ENCODE results near the gene SLC27A6.
"Not testable (repeated sequence)": the region's sequence is repeated elsewhere in the genome, so short reads cannot be mapped to it uniquely, and the experiment has no call there.

The SLC27A6 gene

DNA sequence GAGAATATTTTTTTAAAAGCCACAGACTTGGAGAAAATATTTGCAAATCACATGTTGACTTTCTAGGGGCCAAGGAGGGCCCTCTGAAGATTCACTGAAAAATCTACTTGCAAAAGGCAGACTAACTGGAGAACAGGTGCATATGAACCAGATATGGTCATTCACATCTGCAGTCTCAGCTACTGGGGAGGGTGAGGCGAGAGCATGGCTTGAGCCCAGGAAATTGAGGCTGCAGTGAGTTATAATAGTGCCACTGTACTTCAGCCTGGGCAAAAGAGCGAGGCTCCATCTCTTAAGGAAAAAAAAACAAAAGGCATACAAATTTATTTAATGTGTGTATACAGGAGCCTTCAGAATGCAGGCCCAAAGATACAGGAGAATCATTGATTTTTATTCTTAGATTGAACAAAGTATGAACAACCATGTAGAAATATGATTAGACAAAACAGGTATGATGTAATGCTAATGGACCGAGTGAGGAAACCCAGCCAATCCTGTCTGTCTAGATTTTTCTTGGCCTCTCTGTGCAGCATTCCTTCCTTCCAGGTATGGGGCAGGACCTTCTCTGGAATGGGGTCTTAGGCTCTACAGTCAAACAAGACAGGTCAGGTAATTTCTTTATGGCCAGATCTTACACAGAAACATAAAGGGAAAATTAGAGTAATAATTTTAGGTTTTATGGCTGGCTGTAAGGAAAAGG lies 15.3 kb upstream of the SLC27A6 start:
- TF ChIP-seq, protein P1, sequence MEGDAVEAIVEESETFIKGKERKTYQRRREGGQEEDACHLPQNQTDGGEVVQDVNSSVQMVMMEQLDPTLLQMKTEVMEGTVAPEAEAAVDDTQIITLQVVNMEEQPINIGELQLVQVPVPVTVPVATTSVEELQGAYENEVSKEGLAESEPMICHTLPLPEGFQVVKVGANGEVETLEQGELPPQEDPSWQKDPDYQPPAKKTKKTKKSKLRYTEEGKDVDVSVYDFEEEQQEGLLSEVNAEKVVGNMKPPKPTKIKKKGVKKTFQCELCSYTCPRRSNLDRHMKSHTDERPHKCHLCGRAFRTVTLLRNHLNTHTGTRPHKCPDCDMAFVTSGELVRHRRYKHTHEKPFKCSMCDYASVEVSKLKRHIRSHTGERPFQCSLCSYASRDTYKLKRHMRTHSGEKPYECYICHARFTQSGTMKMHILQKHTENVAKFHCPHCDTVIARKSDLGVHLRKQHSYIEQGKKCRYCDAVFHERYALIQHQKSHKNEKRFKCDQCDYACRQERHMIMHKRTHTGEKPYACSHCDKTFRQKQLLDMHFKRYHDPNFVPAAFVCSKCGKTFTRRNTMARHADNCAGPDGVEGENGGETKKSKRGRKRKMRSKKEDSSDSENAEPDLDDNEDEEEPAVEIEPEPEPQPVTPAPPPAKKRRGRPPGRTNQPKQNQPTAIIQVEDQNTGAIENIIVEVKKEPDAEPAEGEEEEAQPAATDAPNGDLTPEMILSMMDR (IDR thresholded peaks at IDR 0.05; ENCODE audit: low read depth, low read length), result no peak
- H3K4me3 ChIP-seq (ENCODE audit: low read depth, low read length), result no peak overlapping the region
- DNase-seq (ENCODE audit: low read depth, low spot score), result no peak
- in situ Hi-C loops (cut with HindIII; ENCODE audit: low sequenced_read_pairs), result no loop called here

DNA sequence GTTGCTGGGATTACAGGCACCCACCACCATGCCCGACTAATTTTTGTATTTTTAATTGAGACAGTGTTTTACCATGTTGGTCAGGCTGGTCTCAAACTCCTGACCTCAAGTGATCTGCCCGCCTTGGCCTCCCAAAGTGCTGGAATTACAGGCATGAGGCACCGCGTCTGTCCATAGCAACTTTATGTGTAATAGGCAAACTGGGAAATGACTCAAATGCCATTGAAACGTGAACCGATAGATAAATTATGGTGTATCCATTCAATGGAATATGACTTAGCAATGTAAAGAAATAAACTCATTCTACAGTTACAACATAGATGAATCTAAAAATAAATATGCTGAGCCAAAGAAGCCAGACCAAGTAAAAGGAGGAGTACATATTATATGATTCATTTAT lies 14.0 kb upstream of the SLC27A6 start:
- in situ Hi-C loops (cut with HindIII; ENCODE audit: low sequenced_read_pairs); DNase-seq (ENCODE audit: low read depth, low spot score); H3K4me3 ChIP-seq (ENCODE audit: low read depth, low read length): not testable (repeated sequence)

DNA sequence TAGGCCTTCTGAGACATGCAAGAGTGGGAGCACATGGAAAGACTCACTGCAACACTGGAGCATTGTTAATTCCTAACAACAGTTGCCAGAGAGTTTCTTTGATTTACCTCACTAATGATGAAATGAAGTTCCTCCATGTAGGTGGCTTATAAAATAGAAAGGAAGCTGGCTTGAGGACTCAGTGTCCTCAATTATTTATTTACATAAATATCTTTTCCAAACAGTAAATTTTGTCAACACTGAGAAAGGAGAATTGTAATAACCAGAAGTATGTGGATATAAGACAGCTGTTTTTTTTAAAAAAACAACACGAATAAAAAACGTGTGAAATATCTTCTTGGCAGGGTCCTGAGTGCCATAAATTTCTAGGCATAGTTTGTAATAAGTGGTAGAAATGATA lies 9.1 kb upstream of the SLC27A6 start:
- no peak overlapping the region for H3K4me3 ChIP-seq (ENCODE audit: low read depth, low read length)
- in situ Hi-C loops (cut with HindIII; ENCODE audit: low sequenced_read_pairs), result no loop called here
- TF ChIP-seq, protein P1 (IDR thresholded peaks at IDR 0.05; ENCODE audit: low read depth, low read length), result no peak
- no peak for DNase-seq (ENCODE audit: low read depth, low spot score)

DNA sequence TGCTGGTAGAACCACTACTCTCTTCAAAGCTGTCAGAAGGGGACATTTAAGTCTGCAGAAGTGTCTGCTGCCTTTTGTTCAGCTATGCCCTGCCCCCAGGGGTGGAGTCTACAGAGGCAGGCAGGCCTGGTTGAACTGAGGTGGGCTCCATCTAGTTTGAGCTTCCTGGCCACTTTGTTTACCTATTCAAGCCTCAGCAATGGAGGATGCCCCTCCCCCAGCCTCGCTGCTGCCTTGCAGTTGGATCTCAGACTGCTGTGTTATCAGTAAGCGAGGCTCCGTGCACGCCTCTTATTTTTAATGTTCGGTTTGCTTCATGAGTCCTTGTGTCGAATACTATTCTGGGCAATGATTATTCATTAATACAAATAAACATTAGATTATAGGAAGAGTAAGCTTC lies 3.1 kb upstream of the SLC27A6 start:
- TF ChIP-seq, protein P1 (IDR thresholded peaks at IDR 0.05; ENCODE audit: low read depth, low read length), result no peak
- no peak overlapping the region for H3K4me3 ChIP-seq (ENCODE audit: low read depth, low read length)
- DNase-seq (ENCODE audit: low read depth, low spot score), result no peak
- in situ Hi-C loops (cut with HindIII; ENCODE audit: low sequenced_read_pairs), result no loop called here

DNA sequence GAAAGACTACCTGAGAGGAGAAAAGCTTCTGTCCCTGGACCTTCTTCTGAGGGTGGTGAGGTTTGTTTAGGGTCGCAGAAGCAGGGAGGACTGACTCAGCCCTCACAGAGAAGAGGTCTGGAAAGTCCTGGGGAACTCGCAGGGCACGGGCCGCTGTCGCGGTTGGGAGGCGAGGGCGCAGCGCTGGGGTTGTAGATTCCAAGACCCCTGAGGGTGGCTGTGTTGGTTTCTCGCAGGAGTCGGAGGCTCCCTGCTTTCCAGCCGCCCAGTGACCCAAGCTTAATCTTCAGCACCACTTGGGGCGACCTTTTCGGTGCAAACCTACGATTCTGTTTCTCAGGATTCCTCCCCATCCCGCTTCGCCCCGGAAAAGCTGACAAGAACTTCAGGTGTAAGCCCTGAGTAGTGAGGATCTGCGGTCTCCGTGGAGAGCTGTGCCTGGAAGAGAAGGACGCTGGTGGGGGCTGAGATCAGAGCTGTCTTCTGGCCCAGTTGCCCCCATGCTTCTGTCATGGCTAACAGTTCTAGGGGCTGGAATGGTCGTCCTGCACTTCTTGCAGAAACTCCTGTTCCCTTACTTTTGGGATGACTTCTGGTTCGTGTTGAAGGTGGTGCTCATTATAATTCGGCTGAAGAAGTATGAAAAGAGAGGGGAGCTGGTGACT lies 482 bp downstream of the SLC27A6 start:
- in situ Hi-C loops (cut with HindIII; ENCODE audit: low sequenced_read_pairs), result no loop called here
- TF ChIP-seq, protein P1 (IDR thresholded peaks at IDR 0.05; ENCODE audit: low read depth, low read length), result no peak
- DNase-seq (ENCODE audit: low read depth, low spot score), result no peak
- peak overlapping the region; percentile 37 for H3K4me3 ChIP-seq (ENCODE audit: low read depth, low read length)

DNA sequence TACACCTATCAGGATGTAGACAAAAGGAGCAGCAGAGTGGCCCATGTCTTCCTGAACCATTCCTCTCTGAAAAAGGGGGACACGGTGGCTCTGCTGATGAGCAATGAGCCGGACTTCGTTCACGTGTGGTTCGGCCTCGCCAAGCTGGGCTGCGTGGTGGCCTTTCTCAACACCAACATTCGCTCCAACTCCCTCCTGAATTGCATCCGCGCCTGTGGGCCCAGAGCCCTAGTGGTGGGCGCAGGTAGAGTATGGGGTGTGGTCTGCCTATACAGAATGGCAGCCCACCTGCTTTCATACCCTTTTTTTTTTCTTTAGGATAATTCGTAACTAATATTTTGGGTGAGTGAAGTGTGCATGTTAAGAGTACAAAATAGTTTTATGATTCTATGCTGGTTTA lies 1.1 kb downstream of the SLC27A6 start:
- H3K4me3 ChIP-seq (ENCODE audit: low read depth, low read length), result no peak overlapping the region
- in situ Hi-C loops (cut with HindIII; ENCODE audit: low sequenced_read_pairs), result no loop called here
- TF ChIP-seq, protein P1 (IDR thresholded peaks at IDR 0.05; ENCODE audit: low read depth, low read length), result no peak
- no peak for DNase-seq (ENCODE audit: low read depth, low spot score)

DNA sequence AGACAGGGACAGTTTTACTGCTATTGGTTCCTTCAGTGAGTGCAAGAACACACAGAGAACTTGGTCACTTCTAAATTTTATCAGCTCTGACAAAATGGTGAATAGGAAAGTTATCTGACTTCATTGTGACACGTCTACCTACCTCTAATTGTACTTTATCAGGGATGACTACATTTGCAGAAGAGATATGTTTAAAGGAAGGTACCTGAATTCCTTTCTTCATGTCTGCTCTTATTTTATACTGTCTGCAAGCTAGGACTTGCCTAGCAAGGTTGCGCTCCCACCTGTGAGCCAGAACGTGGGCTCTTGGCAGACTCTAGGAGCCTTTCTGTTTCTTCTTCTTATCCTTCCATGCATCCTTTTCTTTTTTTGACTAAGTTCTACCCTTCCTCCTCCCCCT lies 1.6 kb downstream of the SLC27A6 start:
- TF ChIP-seq, protein P1 (IDR thresholded peaks at IDR 0.05; ENCODE audit: low read depth, low read length), result no peak
- H3K4me3 ChIP-seq (ENCODE audit: low read depth, low read length), result no peak overlapping the region
- no peak for DNase-seq (ENCODE audit: low read depth, low spot score)
- in situ Hi-C loops (cut with HindIII; ENCODE audit: low sequenced_read_pairs), result no loop called here
